Adipocyte (in vitro differentiated cells): Measurements from ENCODE around the gene NUP93.

Source experiments
- DNase-seq: peaks from one replicate; pipeline ENCODE4 v3.0.0-alpha.2; 2015; ENCODE audit warnings: low read depth
- H3K27me3 ChIP-seq: replicated peaks from 2 replicates; pipeline ENCODE4 v1.7.0; 2013; ENCODE audit warnings: mild to moderate bottlenecking, low read length, moderate library complexity; ENCODE audit not compliant: control insufficient read depth, insufficient read depth
- H3K36me3 ChIP-seq: 2 replicates; pipeline ENCODE4 v1.7.0; 2013; ENCODE audit warnings: low read length, mild to moderate bottlenecking, moderate library complexity; ENCODE audit not compliant: control insufficient read depth, insufficient read depth, severe bottlenecking
- H3K4me1 ChIP-seq: 2 replicates; pipeline ENCODE4 v1.7.0; 2013; ENCODE audit warnings: mild to moderate bottlenecking, low read length, moderate library complexity; ENCODE audit not compliant: control insufficient read depth, insufficient read depth
- H3K4me3 ChIP-seq: 2 replicates; pipeline ENCODE4 v1.7.0; 2013; ENCODE audit warnings: mild to moderate bottlenecking, low read length, moderate library complexity
- H3K9ac ChIP-seq: 2 replicates; pipeline ENCODE4 v1.7.0; 2013; ENCODE audit warnings: mild to moderate bottlenecking, low read length, moderate library complexity
- H3K9me3 ChIP-seq: 2 replicates; pipeline ENCODE4 v1.7.0; 2013; ENCODE audit warnings: mild to moderate bottlenecking, low read length, moderate library complexity; ENCODE audit not compliant: control insufficient read depth

Gene NUP93

DNA sequence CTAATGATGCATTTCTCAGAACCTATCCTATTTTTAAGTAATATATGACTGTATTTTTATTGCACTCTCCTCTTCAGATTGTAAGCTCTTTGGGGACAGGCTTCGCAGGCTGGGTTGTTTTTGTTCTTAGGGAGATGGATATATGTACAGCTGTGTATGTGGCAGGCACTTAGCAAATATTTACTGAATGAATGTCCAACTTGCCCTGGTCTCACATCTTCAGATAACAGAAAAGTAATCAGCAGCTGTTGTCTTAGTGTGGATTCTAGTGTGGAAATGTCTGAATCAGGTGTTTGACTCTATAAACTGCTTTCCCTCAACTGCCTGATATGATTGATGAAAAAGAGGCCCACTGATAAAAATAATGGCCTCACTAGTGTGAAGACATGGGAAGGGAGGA is 88.0 kb downstream of the NUP93 start:
- Histone ChIP-seq H3K4me1 (no peaks in the 10 kb centered on the region), H3K9ac (no peak overlapping the region), H3K9me3 (no peaks in the 10 kb centered on the region), H3K4me3 (no peak overlapping the region), H3K27me3 (no peaks in the 10 kb centered on the region), H3K36me3 (peaks cover 38% of the 10 kb centered on the region)
- no peak for DNase-seq

DNA sequence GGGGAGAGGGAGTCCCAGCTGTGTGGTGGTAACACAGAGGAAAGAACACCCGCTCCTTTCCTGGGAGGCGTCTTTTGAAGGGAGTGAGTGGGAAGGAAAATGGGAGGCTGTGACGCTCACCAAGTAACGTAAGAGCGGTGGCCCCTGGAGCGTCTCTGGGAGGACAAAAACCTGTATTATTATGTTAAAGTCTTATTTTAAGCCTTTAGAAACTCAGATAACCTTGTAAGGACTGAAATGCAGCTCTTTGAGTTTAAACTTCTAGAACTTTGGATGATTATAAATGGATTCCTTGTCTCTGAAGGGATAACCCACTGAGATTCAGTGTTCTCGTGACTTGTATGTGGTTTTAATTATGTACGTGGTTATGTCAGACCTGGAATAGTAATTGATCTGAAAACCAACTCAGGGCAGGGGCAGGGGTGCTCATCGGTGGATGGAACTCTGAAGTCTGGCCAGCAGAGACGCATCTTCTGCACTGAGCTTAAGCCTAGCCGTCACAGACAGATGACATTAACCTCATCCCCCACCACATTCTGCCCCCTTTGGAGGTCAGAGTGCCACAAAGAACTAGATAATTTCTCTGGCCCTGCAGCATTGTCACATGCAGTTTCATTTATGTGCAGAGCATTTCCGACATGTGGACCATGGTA is 93.3 kb downstream of the NUP93 start:
- Histone ChIP-seq H3K9ac (no peak overlapping the region), H3K36me3 (peaks cover 60% of the 10 kb centered on the region), H3K4me3 (no peak overlapping the region), H3K4me1 (peaks cover 3% of the 10 kb centered on the region), H3K9me3 (no peaks in the 10 kb centered on the region), H3K27me3 (no peaks in the 10 kb centered on the region)
- no peak for DNase-seq

DNA sequence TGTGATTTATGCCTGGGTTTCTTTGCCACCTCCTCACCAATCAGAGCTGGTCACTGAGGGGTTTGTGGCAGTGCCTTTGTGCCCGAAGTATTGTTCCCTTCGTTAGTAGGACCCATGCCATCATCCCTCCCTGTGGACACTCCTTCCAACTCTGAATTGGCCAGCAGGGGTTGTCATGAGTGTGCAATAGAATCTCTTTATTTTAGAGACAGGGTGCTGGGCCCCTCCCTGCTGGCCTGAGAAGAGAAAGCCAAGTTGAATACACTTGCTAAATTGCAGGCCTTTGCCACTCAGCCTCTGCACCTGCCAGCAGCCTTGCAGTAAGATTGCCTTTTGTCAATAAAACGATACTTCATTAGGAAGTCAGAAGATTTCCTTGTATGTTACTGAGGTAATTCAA is 94.4 kb downstream of the NUP93 start:
- Histone ChIP-seq H3K4me1 (peaks cover 3% of the 10 kb centered on the region), H3K27me3 (no peaks in the 10 kb centered on the region), H3K4me3 (no peak overlapping the region), H3K36me3 (peaks cover 61% of the 10 kb centered on the region), H3K9me3 (no peaks in the 10 kb centered on the region), H3K9ac (no peak overlapping the region)
- no peak for DNase-seq

DNA sequence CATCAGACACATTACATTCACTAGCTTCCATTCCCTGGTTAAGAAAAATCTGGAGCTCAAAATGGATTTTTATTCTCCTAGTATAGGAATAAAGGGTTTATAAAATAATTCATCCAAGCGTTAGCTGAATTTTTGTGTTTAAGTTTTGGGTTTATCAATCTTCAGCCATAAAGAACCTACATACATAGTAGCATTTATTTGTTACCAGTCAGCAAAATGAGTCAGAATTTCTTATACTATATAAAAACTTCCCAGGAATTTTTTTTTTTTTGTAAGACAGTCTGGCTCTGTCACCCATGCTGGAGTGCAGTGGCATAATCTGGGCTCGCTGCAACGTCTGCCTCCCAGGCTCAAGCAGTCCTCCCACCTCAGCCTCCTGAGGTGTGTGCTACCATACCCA is 94.9 kb downstream of the NUP93 start:
- H3K4me1 ChIP-seq, result peaks cover 3% of the 10 kb centered on the region
- H3K9ac ChIP-seq, result no peak overlapping the region
- H3K36me3 ChIP-seq, result peaks cover 59% of the 10 kb centered on the region
- DNase-seq, result no peak
- no peaks in the 10 kb centered on the region for H3K9me3 ChIP-seq
- no peaks in the 10 kb centered on the region for H3K27me3 ChIP-seq
- no peak overlapping the region for H3K4me3 ChIP-seq

DNA sequence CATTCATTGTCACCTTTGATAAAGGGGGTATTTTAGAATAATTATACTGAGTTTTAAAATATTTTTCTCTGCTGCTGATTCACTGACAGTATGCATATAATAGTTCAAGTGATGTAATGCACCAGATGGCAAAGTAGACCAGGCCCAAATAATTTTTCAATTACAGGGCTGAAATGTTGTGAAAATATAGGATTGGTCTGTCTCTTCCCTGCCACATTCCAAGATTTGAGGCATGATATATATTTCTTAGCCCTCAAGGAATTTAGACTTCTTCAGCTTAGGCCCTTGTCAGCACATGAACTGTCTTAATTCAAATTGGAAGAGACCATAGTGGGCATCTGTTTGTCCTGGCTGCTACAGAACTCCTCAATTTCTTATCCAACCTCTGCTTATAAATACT is 95.9 kb downstream of the NUP93 start:
- Histone ChIP-seq H3K4me3 (no peak overlapping the region), H3K4me1 (peaks cover 3% of the 10 kb centered on the region), H3K27me3 (no peaks in the 10 kb centered on the region), H3K9ac (no peak overlapping the region), H3K36me3 (peaks cover 49% of the 10 kb centered on the region), H3K9me3 (no peaks in the 10 kb centered on the region)
- DNase-seq, result peak; percentile 44

DNA sequence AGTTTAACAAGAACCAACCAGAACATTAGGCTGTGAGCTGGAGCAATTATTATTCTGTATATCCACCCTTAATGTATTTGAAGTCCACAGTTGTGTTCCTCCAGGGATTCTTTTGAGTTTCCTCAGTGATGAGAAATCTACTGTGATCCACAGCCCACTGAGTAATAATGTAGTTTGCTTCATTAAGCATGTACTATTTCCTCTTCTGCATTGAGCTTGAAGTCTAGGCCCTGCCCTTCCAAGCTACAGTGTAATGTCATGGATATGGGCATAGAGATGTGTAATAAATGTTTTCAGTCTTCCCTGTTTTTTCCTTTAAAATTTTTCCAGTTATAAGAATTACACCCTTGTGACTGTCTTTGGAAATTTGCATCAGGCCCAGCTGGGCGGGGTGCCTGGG is 98.7 kb downstream of the NUP93 start:
- Histone ChIP-seq H3K36me3 (peaks cover 45% of the 10 kb centered on the region), H3K4me3 (no peak overlapping the region), H3K9me3 (no peaks in the 10 kb centered on the region), H3K9ac (no peak overlapping the region), H3K27me3 (no peaks in the 10 kb centered on the region), H3K4me1 (peaks cover 3% of the 10 kb centered on the region)
- DNase-seq, result no peak

DNA sequence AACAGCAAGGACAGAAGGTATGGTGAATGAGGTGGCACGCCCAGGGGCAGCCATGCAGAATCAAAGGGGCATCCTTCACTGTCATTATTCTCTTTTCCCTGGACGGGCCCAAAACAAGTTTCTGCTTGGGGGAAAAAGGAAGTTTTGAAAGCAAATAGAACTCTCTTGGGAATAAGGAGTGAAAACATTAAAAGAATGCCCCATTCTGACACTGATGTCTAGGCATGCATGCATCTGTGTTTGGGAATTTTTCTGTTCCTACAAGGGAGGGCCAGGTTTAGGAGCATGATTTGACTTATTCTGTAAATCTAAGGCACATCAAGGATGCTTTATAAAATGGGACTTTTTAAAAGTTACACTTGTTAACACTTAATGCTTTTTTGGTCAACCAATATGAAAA is 100.7 kb downstream of the NUP93 start:
- Histone ChIP-seq H3K9me3 (no peaks in the 10 kb centered on the region), H3K36me3 (peaks cover 49% of the 10 kb centered on the region), H3K4me3 (no peak overlapping the region), H3K27me3 (no peaks in the 10 kb centered on the region), H3K9ac (no peak overlapping the region), H3K4me1 (no peaks in the 10 kb centered on the region)
- peak; percentile 71 for DNase-seq

DNA sequence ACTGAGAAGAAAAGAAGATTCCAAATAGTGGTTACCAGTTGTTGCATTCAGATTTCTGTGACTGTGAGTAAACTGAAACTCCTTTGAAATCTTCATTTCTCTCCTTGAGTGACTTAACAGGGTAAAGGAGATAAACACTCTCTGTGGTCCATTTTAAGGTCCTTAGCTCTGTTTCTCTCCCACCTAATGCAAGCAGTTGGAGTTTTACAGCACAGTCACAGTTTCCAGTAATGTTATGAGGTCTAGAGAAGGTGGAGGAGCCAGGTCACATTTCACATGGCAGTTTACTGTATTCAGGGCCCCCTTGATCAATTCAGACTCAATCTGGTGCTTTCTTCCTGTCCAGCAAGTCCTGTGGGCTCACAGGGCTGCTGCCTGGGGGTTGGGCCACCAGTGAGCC is 102.8 kb downstream of the NUP93 start:
- H3K9ac ChIP-seq, result no peak overlapping the region
- no peaks in the 10 kb centered on the region for H3K4me1 ChIP-seq
- DNase-seq, result no peak
- no peaks in the 10 kb centered on the region for H3K27me3 ChIP-seq
- H3K36me3 ChIP-seq, result peaks cover 60% of the 10 kb centered on the region
- no peaks in the 10 kb centered on the region for H3K9me3 ChIP-seq
- no peak overlapping the region for H3K4me3 ChIP-seq

DNA sequence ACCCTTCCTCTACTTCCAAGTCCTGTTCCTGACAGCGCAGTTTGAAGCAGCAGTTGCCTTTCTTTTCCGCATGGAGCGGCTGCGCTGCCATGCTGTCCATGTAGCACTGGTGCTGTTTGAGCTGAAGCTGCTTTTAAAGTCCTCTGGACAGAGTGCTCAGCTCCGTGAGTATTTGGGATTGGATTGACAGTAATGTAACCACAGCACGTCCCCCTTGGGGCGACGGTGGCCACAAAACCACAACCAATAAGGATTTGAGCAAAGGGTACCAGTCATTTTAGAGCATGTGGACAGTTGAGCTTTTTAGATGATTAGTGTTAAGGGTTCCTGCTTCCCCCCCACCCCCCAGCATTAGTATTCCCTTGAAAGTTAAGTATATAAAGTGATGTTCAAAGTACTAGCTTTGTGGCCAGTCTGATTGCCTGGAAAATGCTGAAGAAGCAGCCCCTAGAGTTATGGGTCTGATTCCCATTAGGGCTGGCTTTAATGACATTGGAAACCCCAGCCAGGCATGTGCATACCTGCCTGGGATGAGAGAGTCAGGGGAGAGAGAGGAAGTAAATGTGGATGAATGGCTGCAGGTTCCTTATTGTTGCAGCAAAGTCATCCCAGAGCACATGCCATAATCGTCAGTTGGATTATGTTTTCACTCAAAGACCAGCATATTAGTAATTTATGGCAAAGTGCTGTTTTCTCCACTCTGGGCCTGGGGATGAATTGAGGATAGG is 103.5 kb downstream of the NUP93 start:
- DNase-seq, result no peak
- Histone ChIP-seq H3K9me3 (no peaks in the 10 kb centered on the region), H3K36me3 (peaks cover 67% of the 10 kb centered on the region), H3K9ac (no peak overlapping the region), H3K4me3 (no peak overlapping the region), H3K27me3 (no peaks in the 10 kb centered on the region), H3K4me1 (no peaks in the 10 kb centered on the region)

DNA sequence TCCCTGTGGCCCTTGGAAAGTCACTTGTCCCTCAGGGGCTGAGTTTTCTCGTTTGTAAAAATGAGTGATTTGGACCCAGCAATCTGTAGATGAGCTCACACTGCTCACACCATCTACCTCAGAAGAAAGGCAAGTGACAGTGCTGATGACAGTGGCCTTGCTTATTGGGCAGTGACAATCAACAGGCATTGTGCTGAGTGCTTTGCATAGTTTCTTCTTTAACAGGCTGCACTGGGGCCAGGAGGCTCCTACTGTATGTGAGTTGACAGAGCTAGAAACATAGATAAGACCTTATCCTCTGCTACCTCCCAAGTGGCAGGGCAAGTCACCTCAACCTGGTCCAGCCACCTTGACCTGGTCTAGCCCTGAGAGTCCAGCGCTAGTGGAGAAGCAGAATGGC is 105.4 kb downstream of the NUP93 start:
- Histone ChIP-seq H3K27me3 (no peaks in the 10 kb centered on the region), H3K4me3 (no peak overlapping the region), H3K9me3 (no peaks in the 10 kb centered on the region), H3K9ac (no peak overlapping the region), H3K4me1 (no peaks in the 10 kb centered on the region), H3K36me3 (peaks cover 70% of the 10 kb centered on the region)
- DNase-seq, result no peak

DNA sequence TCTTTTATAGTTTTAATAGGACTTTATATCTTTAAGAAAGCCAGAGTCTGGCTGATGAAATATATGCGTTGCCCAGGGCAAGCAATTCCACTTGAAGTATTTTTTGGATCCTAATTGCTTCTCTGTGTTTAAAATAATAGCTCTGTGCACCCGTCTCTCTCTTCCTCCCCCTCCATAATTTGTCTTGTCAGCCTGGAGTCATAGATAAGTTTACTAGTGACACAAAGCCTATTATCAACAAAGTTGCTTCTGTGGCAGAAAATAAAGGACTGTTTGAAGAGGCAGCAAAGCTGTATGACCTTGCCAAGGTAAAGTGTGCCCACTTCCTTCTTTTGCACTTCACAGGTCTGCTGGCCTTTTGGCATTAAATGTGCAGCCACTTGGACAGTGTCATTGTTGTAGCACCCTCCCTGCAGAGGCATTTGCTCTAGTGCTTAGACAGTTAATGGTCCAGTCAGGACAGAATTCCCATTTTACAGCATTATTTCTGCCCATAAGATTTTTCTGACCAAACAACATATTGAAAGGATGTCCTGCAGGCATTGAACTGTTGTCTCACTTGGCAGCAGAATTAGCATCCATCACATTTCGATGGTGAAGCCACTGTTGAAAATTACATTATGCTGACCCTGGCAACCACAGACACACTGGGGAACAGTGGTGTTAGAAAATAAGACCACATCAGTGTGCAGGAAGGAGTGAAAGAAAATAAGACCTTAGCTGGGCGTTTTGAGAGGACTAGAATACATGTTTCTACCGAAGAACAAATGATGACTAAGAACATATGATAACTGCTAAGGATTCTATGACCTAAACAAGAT is 106.7 kb downstream of the NUP93 start:
- peaks cover 78% of the 10 kb centered on the region for H3K36me3 ChIP-seq
- no peaks in the 10 kb centered on the region for H3K27me3 ChIP-seq
- no peaks in the 10 kb centered on the region for H3K4me1 ChIP-seq
- DNase-seq, result peak; percentile 58
- no peak overlapping the region for H3K9ac ChIP-seq
- no peaks in the 10 kb centered on the region for H3K9me3 ChIP-seq
- H3K4me3 ChIP-seq, result no peak overlapping the region
